Measurements from ENCODE around the gene TAF10.

DNA sequence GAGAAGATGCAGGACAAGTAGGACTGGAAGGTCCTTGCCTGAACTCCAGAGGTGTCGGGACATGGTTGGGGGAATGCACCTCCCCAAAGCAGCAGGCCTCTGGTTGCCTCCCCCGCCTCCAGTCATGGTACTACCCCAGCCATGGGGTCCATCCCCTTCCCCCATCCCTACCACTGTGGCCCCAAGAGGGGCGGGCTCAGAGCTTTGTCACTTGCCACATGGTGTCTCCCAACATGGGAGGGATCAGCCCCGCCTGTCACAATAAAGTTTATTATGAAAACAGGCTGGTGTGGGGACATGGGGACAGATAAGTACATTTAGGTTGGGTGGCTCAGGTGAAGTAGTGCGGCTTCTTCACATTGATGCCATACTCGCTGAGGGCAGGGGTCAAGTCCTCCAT lies 1.4 kb downstream of the TAF10 start:
- TF ChIP-seq, protein P1, sequence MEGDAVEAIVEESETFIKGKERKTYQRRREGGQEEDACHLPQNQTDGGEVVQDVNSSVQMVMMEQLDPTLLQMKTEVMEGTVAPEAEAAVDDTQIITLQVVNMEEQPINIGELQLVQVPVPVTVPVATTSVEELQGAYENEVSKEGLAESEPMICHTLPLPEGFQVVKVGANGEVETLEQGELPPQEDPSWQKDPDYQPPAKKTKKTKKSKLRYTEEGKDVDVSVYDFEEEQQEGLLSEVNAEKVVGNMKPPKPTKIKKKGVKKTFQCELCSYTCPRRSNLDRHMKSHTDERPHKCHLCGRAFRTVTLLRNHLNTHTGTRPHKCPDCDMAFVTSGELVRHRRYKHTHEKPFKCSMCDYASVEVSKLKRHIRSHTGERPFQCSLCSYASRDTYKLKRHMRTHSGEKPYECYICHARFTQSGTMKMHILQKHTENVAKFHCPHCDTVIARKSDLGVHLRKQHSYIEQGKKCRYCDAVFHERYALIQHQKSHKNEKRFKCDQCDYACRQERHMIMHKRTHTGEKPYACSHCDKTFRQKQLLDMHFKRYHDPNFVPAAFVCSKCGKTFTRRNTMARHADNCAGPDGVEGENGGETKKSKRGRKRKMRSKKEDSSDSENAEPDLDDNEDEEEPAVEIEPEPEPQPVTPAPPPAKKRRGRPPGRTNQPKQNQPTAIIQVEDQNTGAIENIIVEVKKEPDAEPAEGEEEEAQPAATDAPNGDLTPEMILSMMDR (IDR thresholded peaks at IDR 0.05): no peak
- TF ChIP-seq, protein P2, sequence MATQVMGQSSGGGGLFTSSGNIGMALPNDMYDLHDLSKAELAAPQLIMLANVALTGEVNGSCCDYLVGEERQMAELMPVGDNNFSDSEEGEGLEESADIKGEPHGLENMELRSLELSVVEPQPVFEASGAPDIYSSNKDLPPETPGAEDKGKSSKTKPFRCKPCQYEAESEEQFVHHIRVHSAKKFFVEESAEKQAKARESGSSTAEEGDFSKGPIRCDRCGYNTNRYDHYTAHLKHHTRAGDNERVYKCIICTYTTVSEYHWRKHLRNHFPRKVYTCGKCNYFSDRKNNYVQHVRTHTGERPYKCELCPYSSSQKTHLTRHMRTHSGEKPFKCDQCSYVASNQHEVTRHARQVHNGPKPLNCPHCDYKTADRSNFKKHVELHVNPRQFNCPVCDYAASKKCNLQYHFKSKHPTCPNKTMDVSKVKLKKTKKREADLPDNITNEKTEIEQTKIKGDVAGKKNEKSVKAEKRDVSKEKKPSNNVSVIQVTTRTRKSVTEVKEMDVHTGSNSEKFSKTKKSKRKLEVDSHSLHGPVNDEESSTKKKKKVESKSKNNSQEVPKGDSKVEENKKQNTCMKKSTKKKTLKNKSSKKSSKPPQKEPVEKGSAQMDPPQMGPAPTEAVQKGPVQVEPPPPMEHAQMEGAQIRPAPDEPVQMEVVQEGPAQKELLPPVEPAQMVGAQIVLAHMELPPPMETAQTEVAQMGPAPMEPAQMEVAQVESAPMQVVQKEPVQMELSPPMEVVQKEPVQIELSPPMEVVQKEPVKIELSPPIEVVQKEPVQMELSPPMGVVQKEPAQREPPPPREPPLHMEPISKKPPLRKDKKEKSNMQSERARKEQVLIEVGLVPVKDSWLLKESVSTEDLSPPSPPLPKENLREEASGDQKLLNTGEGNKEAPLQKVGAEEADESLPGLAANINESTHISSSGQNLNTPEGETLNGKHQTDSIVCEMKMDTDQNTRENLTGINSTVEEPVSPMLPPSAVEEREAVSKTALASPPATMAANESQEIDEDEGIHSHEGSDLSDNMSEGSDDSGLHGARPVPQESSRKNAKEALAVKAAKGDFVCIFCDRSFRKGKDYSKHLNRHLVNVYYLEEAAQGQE (IDR thresholded peaks at IDR 0.05; ENCODE audit: insufficient read depth in 1 of 2, low read depth in 2 of 2, low read length in 1 of 2): no peak
- TF ChIP-seq SIN3A (IDR thresholded peaks at IDR 0.05; ENCODE audit: borderline replicate concordance, insufficient read depth, low read depth, low read length) (0 out of 2 replicates have a peak, but pooled peaks have one; percentile 25), POLR2AphosphoS5 (IDR thresholded peaks at IDR 0.05; ENCODE audit: low read depth, low read length) (no peak; the same call in 1 of the 2 replicates)
